Endothelial cell of umbilical vein (primary cell): ENCODE results near the gene MYO5B.

Experiments
- CTCF ChIP-seq, 2 donors: IDR thresholded peaks; 1 replicate in 1 of 2; 2 replicates in 1 of 2; pipeline ENCODE4 v1.5.1; 2011; ENCODE audit warnings: low read length in 2 of 2, mild to moderate bottlenecking in 2 of 2, moderate library complexity in 2 of 2, control low read depth in 1 of 2, inconsistent platforms in 1 of 2, low read depth in 1 of 2; ENCODE audit not compliant: insufficient read depth in 1 of 2; ENCODE audit errors: extremely low read depth in 1 of 2
- EZH2 ChIP-seq: IDR thresholded peaks from 2 replicates; pipeline ENCODE4 v1.6.1; 2012; ENCODE audit warnings: borderline replicate concordance, low read depth, mild to moderate bottlenecking, moderate library complexity, low read length, inconsistent platforms; ENCODE audit not compliant: severe bottlenecking
- FOS ChIP-seq: IDR thresholded peaks from 2 replicates; pipeline ENCODE4 v1.6.1; 2011; ENCODE audit warnings: mild to moderate bottlenecking, low read length, moderate library complexity, borderline replicate concordance; ENCODE audit not compliant: insufficient read depth
- JUN ChIP-seq: IDR thresholded peaks from 2 replicates; pipeline ENCODE4 v1.6.1; 2011; ENCODE audit warnings: borderline replicate concordance, low read depth; ENCODE audit not compliant: insufficient read length, insufficient read depth
- POLR2A ChIP-seq: IDR thresholded peaks from 2 replicates; pipeline ENCODE4 v1.6.1; 2012; ENCODE audit warnings: low read depth, mild to moderate bottlenecking, control low read depth, low read length
- POLR2AphosphoS5 ChIP-seq: IDR thresholded peaks from 2 replicates; pipeline ENCODE4 v1.6.1; 2012; ENCODE audit warnings: low read depth, mild to moderate bottlenecking, control low read depth, low read length, moderate library complexity; ENCODE audit not compliant: insufficient read depth
- TF ChIP-seq, protein P1 (sequence below): IDR thresholded peaks from 2 replicates; pipeline ENCODE4 v1.6.1; 2011; ENCODE audit not compliant: insufficient read depth, insufficient read length

DNA sequence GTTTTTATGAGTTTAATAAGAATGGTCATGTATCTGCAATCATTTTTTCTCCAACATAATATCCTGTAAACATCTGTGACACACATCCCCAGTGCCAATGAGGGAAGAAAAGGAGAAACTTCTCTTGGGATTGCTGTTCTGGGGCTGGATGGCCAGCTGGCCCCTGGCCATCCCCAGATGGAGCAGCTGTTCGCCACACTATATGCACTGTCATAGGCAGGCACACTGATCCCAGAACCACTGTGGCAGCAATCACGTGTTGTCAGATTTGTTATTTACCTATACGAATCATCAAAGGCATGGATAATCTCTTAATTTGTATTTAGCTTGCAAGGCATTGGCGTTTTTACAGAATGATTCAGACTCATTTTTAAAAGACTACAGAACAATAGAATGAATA, 214.1 kb downstream of the MYO5B start:
- TF ChIP-seq, protein P1, sequence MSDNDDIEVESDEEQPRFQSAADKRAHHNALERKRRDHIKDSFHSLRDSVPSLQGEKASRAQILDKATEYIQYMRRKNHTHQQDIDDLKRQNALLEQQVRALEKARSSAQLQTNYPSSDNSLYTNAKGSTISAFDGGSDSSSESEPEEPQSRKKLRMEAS, result no peak
- TF ChIP-seq EZH2 (no peak), CTCF (IDR thresholded peaks at IDR 0.05; ENCODE audit: extremely low read depth in 1 of 2, insufficient read depth in 1 of 2, low read depth in 1 of 2, low read length in 2 of 2) (no peak), POLR2AphosphoS5 (no peak), POLR2A (no peak), FOS (no peak), JUN (no peak)
